H1 (cell line): ENCODE results near the gene SLC13A5. TPM values are rescaled to one million over a fixed set of nuclear protein-coding genes. Genes with fewer than 3 reads are reported as not detected.

ENCODE experiments used
- CTCF ChIA-PET: fragments of 300-600 bp; sonication (Branson Sonifier 250); formaldehyde crosslinking; loops from one replicate; lab custom pipeline; 2021; ENCODE audit not compliant: partially characterized antibody; lab: Charles Lee
- POLR2A ChIA-PET: fragments of 300-600 bp; sonication (Branson Sonifier 250); formaldehyde crosslinking; loops from one replicate; lab custom pipeline; 2021; ENCODE audit warnings: inconsistent platforms; ENCODE audit not compliant: partially characterized antibody; lab: Charles Lee
- DNase-seq, 2 experiments: peaks; one replicate each; pipeline versions ENCODE4 v3.0.0 to v3.0.0-alpha.2; 2010 to 2022; ENCODE audit warnings: low spot score in 2 of 2, low read depth in 1 of 2, mixed read lengths in 1 of 2
- FAIRE-seq: peaks from 2 replicates; lab custom pipeline; 2011; peaks lifted over from hg19 to GRCh38; lab: Jason Lieb, UNC
- H2AFZ ChIP-seq: 2 replicates; pipeline ENCODE4 v1.8.1; 2012; ENCODE audit warnings: low read length, inconsistent platforms
- H2AK5ac ChIP-seq: 2 replicates; pipeline ENCODE4 v1.6.1; 2013; ENCODE audit warnings: low read depth, low read length
- H2BK120ac ChIP-seq: replicated peaks from 2 replicates; pipeline ENCODE3; 2013; ENCODE audit warnings: low read depth, low read length, inconsistent platforms
- H2BK12ac ChIP-seq: 2 replicates; pipeline ENCODE4 v1.6.1; 2013; ENCODE audit warnings: low read depth, low read length
- H2BK15ac ChIP-seq: 2 replicates; pipeline ENCODE4 v1.6.1; 2013; ENCODE audit warnings: low read length
- H2BK20ac ChIP-seq: 2 replicates; pipeline ENCODE4 v1.6.1; 2013; ENCODE audit warnings: low read length
- H2BK5ac ChIP-seq: 2 replicates; pipeline ENCODE4 v1.6.1; 2013; ENCODE audit warnings: low read depth, low read length
- H3K14ac ChIP-seq: 2 replicates; pipeline ENCODE4 v1.6.1; 2013; ENCODE audit warnings: inconsistent platforms; ENCODE audit not compliant: insufficient read length
- H3K18ac ChIP-seq: 2 replicates; pipeline ENCODE4 v1.6.1; 2013; ENCODE audit warnings: low read length; ENCODE audit errors: extremely low read depth
- H3K23ac ChIP-seq: 2 replicates; pipeline ENCODE4 v1.6.1; 2013; ENCODE audit warnings: inconsistent platforms; ENCODE audit not compliant: insufficient read length
- H3K23me2 ChIP-seq: 2 replicates; pipeline ENCODE4 v1.6.1; 2013; ENCODE audit warnings: low read depth, low read length
- H3K27ac ChIP-seq: 2 replicates; pipeline ENCODE4 v1.6.1; 2011; ENCODE audit warnings: low read depth, low read length, inconsistent platforms
- H3K27me3 ChIP-seq, 4 experiments: replicated peaks in 1 of 4; 1 replicate in 1 of 4; 2 replicates in 3 of 4; pipeline versions ENCODE4 v1.6.1 to v1.8.1; 2011 to 2013; ENCODE audit warnings: low read length in 3 of 4, mild to moderate bottlenecking in 3 of 4, inconsistent platforms in 2 of 4, mixed read lengths in 2 of 4, moderate library complexity in 1 of 4; ENCODE audit not compliant: control insufficient read depth in 3 of 4, insufficient read depth in 3 of 4; ENCODE audit errors: extremely low read depth in 1 of 4
- H3K36me3 ChIP-seq, 4 experiments: 2 replicates each; pipeline versions ENCODE4 v1.6.1 to v1.8.1; 2011 to 2013; ENCODE audit warnings: mild to moderate bottlenecking in 4 of 4, low read length in 3 of 4, moderate library complexity in 2 of 4, control low read depth in 1 of 4, inconsistent platforms in 1 of 4; ENCODE audit not compliant: insufficient read depth in 4 of 4, control insufficient read depth in 2 of 4
- H3K4ac ChIP-seq: replicated peaks from 2 replicates; pipeline ENCODE3; 2013; ENCODE audit warnings: low read length, low read depth, mixed read lengths, inconsistent platforms; ENCODE audit not compliant: insufficient read length
- H3K4me1 ChIP-seq, 4 experiments: replicated peaks in 1 of 4; 1 replicate in 1 of 4; 2 replicates in 3 of 4; pipeline versions ENCODE4 v1.6.1 to v1.8.1; 2011 to 2013; ENCODE audit warnings: low read length in 3 of 4, inconsistent platforms in 2 of 4, mixed read lengths in 1 of 4; ENCODE audit not compliant: insufficient read depth in 4 of 4, control insufficient read depth in 3 of 4
- H3K4me2 ChIP-seq, 2 experiments: 2 replicates each; pipeline versions ENCODE4 v1.6.1 to v1.8.1; 2011 to 2013; ENCODE audit warnings: low read depth in 2 of 2, low read length in 2 of 2, control low read depth in 1 of 2, inconsistent platforms in 1 of 2, mild to moderate bottlenecking in 1 of 2; ENCODE audit not compliant: insufficient read depth in 1 of 2
- H3K4me3 ChIP-seq, 4 experiments: fragments of 200-600, 300-600 bp in 1 of 4; sonication (generic), shearing (Covaris generic), sonication (Bioruptor Twin) in 1 of 4; 2 replicates each; pipeline versions ENCODE4 v1.5.1 to v1.8.1; 2011 to 2016; ENCODE audit warnings: low read length in 4 of 4, low read depth in 3 of 4, control low read depth in 2 of 4, inconsistent platforms in 2 of 4, mild to moderate bottlenecking in 2 of 4, mixed read lengths in 1 of 4, moderate library complexity in 1 of 4; ENCODE audit not compliant: insufficient read depth in 2 of 4; ENCODE audit errors: extremely low read depth in 1 of 4
- H3K56ac ChIP-seq: replicated peaks from 2 replicates; pipeline ENCODE3; 2013; ENCODE audit warnings: low read depth, mild to moderate bottlenecking, mixed read lengths, low read length, inconsistent platforms; ENCODE audit not compliant: insufficient read length
- H3K79me1 ChIP-seq: 2 replicates; pipeline ENCODE4 v1.6.1; 2013; ENCODE audit warnings: low read depth, low read length, control low read depth
- H3K79me2 ChIP-seq, 2 experiments: 2 replicates each; pipeline versions ENCODE4 v1.6.1 to v1.8.1; 2012 to 2013; ENCODE audit warnings: low read length in 2 of 2, mild to moderate bottlenecking in 2 of 2, inconsistent platforms in 1 of 2; ENCODE audit not compliant: insufficient read depth in 2 of 2, control insufficient read depth in 1 of 2
- H3K9ac ChIP-seq, 4 experiments: replicated peaks in 1 of 4; 1 replicate in 1 of 4; 2 replicates in 3 of 4; pipeline versions ENCODE4 v1.6.1 to v1.8.1; 2011 to 2013; ENCODE audit warnings: low read depth in 3 of 4, low read length in 3 of 4, control low read depth in 2 of 4, mild to moderate bottlenecking in 2 of 4, moderate library complexity in 2 of 4, inconsistent platforms in 1 of 4; ENCODE audit errors: extremely low read depth in 1 of 4
- H3K9me3 ChIP-seq, 2 experiments: 2 replicates each; pipeline versions ENCODE4 v1.6.1 to v1.8.1; 2012 to 2013; ENCODE audit warnings: mild to moderate bottlenecking in 2 of 2, moderate library complexity in 2 of 2, control low read depth in 1 of 2, inconsistent platforms in 1 of 2, low read depth in 1 of 2, low read length in 1 of 2, mixed read lengths in 1 of 2; ENCODE audit not compliant: insufficient read depth in 2 of 2
- H4K20me1 ChIP-seq, 2 experiments: replicated peaks in 1 of 2; 2 replicates each; pipeline versions ENCODE3 to v1.8.1; 2011 to 2013; ENCODE audit warnings: inconsistent platforms in 2 of 2, low read length in 2 of 2, mild to moderate bottlenecking in 1 of 2; ENCODE audit not compliant: insufficient read depth in 2 of 2, control insufficient read depth in 1 of 2
- H4K5ac ChIP-seq: 2 replicates; pipeline ENCODE4 v1.6.1; 2013; ENCODE audit warnings: low read length, low read depth, mixed read lengths, inconsistent platforms; ENCODE audit not compliant: insufficient read length
- H4K8ac ChIP-seq: 2 replicates; pipeline ENCODE4 v1.8.0; 2013; ENCODE audit warnings: mild to moderate bottlenecking, moderate library complexity, low read length, inconsistent platforms; ENCODE audit not compliant: insufficient read depth; ENCODE audit errors: extremely low read depth
- H4K91ac ChIP-seq: replicated peaks from 2 replicates; pipeline ENCODE3; 2013; ENCODE audit warnings: low read length, mixed read lengths, inconsistent platforms; ENCODE audit not compliant: insufficient read length
- ASH2L ChIP-seq: fragments of 200-600, 300-600 bp; sonication (generic); IDR thresholded peaks from one replicate; pipeline ENCODE4 v1.7.1; 2017; ENCODE audit warnings: low read length
- CBX8 ChIP-seq: fragments of 300-800, 300-1000 bp; sonication (generic); IDR thresholded peaks from 2 replicates; pipeline ENCODE4 v1.7.1; 2016; ENCODE audit warnings: low read depth, low read length, borderline replicate concordance
- CHD2 ChIP-seq: IDR thresholded peaks from 2 replicates; pipeline ENCODE4 v1.6.1; 2012; ENCODE audit warnings: low read length, improper control_type of control experiment
- CREB1 ChIP-seq: IDR thresholded peaks from 2 replicates; pipeline ENCODE4 v1.6.1; 2012; ENCODE audit warnings: inconsistent platforms
- GABPA ChIP-seq: IDR thresholded peaks from 2 replicates; pipeline ENCODE4 v1.6.1; 2011; ENCODE audit warnings: mild to moderate bottlenecking, low read length, moderate library complexity, borderline replicate concordance; ENCODE audit not compliant: insufficient read depth
- MAFK ChIP-seq: IDR thresholded peaks from 2 replicates; pipeline ENCODE4 v1.6.1; 2012; ENCODE audit warnings: low read depth, mild to moderate bottlenecking, improper control_type of control experiment, low read length
- NANOG ChIP-seq: IDR thresholded peaks from 2 replicates; pipeline ENCODE4 v1.6.1; 2011; ENCODE audit warnings: low read length, low read depth, mild to moderate bottlenecking, inconsistent platforms; ENCODE audit not compliant: insufficient read depth, poor library complexity, severe bottlenecking
- RBBP5 ChIP-seq: IDR thresholded peaks from 2 replicates; pipeline ENCODE4 v1.7.1; 2012; ENCODE audit warnings: low read depth, mild to moderate bottlenecking, inconsistent platforms, low read length, moderate library complexity, borderline replicate concordance
- SAP30 ChIP-seq: fragments of 300-600 bp; sonication (generic); IDR thresholded peaks from 2 replicates; pipeline ENCODE4 v1.7.1; 2012; ENCODE audit warnings: low read length, moderate library complexity, mild to moderate bottlenecking, inconsistent platforms; ENCODE audit not compliant: insufficient read depth, insufficient replicate concordance
- SP2 ChIP-seq: IDR thresholded peaks from 2 replicates; pipeline ENCODE4 v1.6.1; 2012; ENCODE audit warnings: mild to moderate bottlenecking, low read length, inconsistent platforms
- SUZ12 ChIP-seq: fragments of 200-600 bp; sonication (generic); IDR thresholded peaks from 2 replicates; pipeline ENCODE4 v1.6.1; 2012; ENCODE audit warnings: mild to moderate bottlenecking, inconsistent platforms, low read length, moderate library complexity, mixed read lengths
- YY1 ChIP-seq: IDR thresholded peaks from 2 replicates; pipeline ENCODE4 v1.6.1; 2011; ENCODE audit warnings: low read depth, mild to moderate bottlenecking, low read length
- WGBS, 2 experiments: shearing (Covaris generic) in 1 of 2; methylation state at CpG; one replicate each; pipeline versions ENCODE4 v1.1.6 to v1.1.7; 2013 to 2015; ENCODE audit warnings: low lambda C conversion rate in 2 of 2, mixed read lengths in 2 of 2, inconsistent platforms in 1 of 2, low coverage in 1 of 2, missing lambda C conversion rate in 1 of 2; ENCODE audit not compliant: insufficient replicate concordance in 2 of 2, insufficient coverage in 1 of 2, insufficient read length in 1 of 2; ENCODE audit errors: extremely low coverage in 1 of 2, missing lambda C conversion rate in 1 of 2; 5-methylcytosine and 5-hydroxymethylcytosine counted together
- polyA plus RNA-seq, 7 experiments: library from polyadenylated mRNA; depleted of rRNA in 3 of 7; stranded (reverse) in 5 of 7; unstranded in 2 of 7; fragments of >200 nt in 5 of 7; fragments of 200-250 nt in 2 of 7; gene quantifications; 1 replicate in 5 of 7; 2 replicates in 1 of 7; 4 replicates in 1 of 7; pipeline versions ENCODE4 v1.2.1 to v1.2.3, GENCODE V29; 2011 to 2013; ENCODE audit warnings: missing spikeins in 2 of 7, mixed read lengths in 2 of 7
- total RNA-seq: library from RNA; stranded (reverse); fragmentation: NEBNext Ultra II Directional; extraction: Animal tissue kit (Norgen Biotek cat#: 25700); gene quantifications from 2 replicates; pipeline ENCODE4 v1.2.1, GENCODE V29; 2021
- TF ChIP-seq, protein P1 (sequence below): IDR thresholded peaks from 2 replicates; pipeline ENCODE4 v1.6.1; 2011; ENCODE audit warnings: low read depth, mild to moderate bottlenecking, low read length; ENCODE audit not compliant: insufficient read depth

Gene SLC13A5
- total and polyA plus RNA-seq, 2 of the 8 experiments (the other 6 are each of a cell fraction or from before 2014, with no cell fraction given) = 2.1 to 2.6 TPM

DNA sequence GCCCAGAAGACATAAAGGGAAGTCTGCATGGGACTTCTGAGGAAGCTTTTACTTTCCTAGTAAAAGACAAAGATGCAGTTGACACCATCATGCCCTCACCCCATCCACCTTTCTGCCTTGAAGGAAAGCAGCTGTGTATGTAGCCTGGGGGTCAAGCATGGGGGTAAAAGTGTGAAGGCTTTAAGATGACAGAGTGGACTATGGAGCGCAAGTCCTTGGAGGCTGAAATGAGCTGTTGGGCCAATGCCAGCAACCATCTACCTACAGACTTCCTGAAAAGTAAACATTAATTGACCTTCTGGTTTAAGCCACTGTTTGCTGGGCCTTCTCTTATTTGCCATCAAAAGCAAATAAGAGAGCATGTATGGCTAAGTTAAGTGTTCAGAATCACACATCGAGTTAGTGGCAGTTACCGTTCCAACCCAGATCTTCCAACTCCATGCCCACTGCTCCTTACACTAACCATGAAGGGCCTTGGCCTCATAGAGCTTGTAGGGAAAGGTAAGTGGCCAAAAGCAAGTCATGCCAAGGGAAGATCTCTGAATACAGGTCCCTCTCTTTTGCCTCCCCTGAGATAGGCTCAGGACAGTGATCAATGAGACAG is 30.0 kb downstream of the SLC13A5 start:
- Histone ChIP-seq H2BK15ac (no peak overlapping the region), H2BK20ac (no peak overlapping the region), H3K79me1 (no peaks in the 10 kb centered on the region), H3K9ac (no peak overlapping the region), H3K23me2 (no peaks in the 10 kb centered on the region), H3K4me3 (no peak overlapping the region), H3K79me2 (no peaks in the 10 kb centered on the region), H2BK12ac (no peak overlapping the region), H3K36me3 (no peaks in the 10 kb centered on the region), H3K23ac (no peak overlapping the region), H4K8ac (no peak overlapping the region), H4K20me1 (no peaks in the 10 kb centered on the region), H3K9me3 (no peaks in the 10 kb centered on the region), H4K91ac (no peak overlapping the region), H4K5ac (no peak overlapping the region), H2AFZ (no peak overlapping the region), H2BK5ac (no peak overlapping the region), H2BK120ac (no peak overlapping the region), H3K27ac (no peak overlapping the region), H3K56ac (no peak overlapping the region), H3K4me1 (no peaks in the 10 kb centered on the region; a peak in 1 of 7 replicates), H2AK5ac (0 out of 2 replicates have a peak overlapping the region, but pooled peaks have one; percentile 24), H3K18ac (no peak overlapping the region), H3K4ac (no peak overlapping the region), H3K27me3 (no peaks in the 10 kb centered on the region; a peak in 1 of 7 replicates), H3K4me2 (no peak overlapping the region), H3K14ac (no peak overlapping the region)
- no peak for FAIRE-seq
- POLR2A ChIA-PET = interaction anchor here (0.8 kb wide), 1 partner anchor 8 kb away, joined by 3 read pairs; no protein-coding TSS in a partner anchor
- DNase-seq = no peak
- WGBS, 2 experiments = 94% methylated on average over 3 of the region's 3 CpGs; no CpG with 5 or more reads in 1 of the 2 experiments
- CTCF ChIA-PET = interaction anchor here (0.9 to 2.6 kb wide), 6 partner anchors 11 to 321 kb away, joined by 3 to 13 read pairs (median 6); no protein-coding TSS in a partner anchor
- TF ChIP-seq ASH2L = no peak
- TF ChIP-seq, protein P1, sequence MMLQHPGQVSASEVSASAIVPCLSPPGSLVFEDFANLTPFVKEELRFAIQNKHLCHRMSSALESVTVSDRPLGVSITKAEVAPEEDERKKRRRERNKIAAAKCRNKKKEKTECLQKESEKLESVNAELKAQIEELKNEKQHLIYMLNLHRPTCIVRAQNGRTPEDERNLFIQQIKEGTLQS = no peak
- no peak for TF ChIP-seq GABPA
- TF ChIP-seq NANOG = no peak
- no peak for TF ChIP-seq MAFK
- TF ChIP-seq YY1 = no peak
- no peak for TF ChIP-seq SUZ12
- no peak for TF ChIP-seq CHD2
- TF ChIP-seq SAP30 = no peak
- no peak for TF ChIP-seq CBX8
- TF ChIP-seq SP2 = no peak
- no peak for TF ChIP-seq RBBP5
- TF ChIP-seq CREB1 = no peak
